ENCODE data around the gene TOMM20L. TPM values are rescaled to one million over a fixed set of nuclear protein-coding genes. Genes with fewer than 3 reads are reported as not detected.

Gene TOMM20L
- total and polyA plus RNA-seq, 2 of the 13 experiments (the other 11 are each of a cell fraction or from before 2014, with no cell fraction given): 0.46 TPM; not detected in 1

- no peak for TF ChIP-seq ATF4 (CRISPR knock-in tag; IDR thresholded peaks at IDR 0.05)
- no peak for TF ChIP-seq MYNN (CRISPR knock-in tag; IDR thresholded peaks at IDR 0.05; ENCODE audit: low read depth)
- 0 out of 2 replicates have a peak, but pooled peaks have one; percentile 35 for TF ChIP-seq THAP7 (CRISPR knock-in tag; IDR thresholded peaks at IDR 0.05)
- TF ChIP-seq SYNCRIP (IDR thresholded peaks at IDR 0.05; ENCODE audit: insufficient read depth, low read depth, low read length): no peak
- no peak for TF ChIP-seq ZHX2 (IDR thresholded peaks at IDR 0.05; ENCODE audit: low read depth)
- TF ChIP-seq ZHX2 (CRISPR knock-in tag; IDR thresholded peaks at IDR 0.05; ENCODE audit: borderline replicate concordance): no peak
- TF ChIP-seq FOSL2 (CRISPR knock-in tag; IDR thresholded peaks at IDR 0.05): peak; percentile 34; the same call in 1 of the 2 replicates
- no peak for TF ChIP-seq TFDP2 (CRISPR knock-in tag; IDR thresholded peaks at IDR 0.05)
- 0 out of 2 replicates have a peak, but pooled peaks have one; percentile 30 for TF ChIP-seq AHDC1 (CRISPR knock-in tag; IDR thresholded peaks at IDR 0.05; ENCODE audit: borderline replicate concordance)
- TF ChIP-seq HNF4G (IDR thresholded peaks at IDR 0.05; ENCODE audit: borderline replicate concordance, low read depth, low read length): no peak
- 0 out of 2 replicates have a peak, but pooled peaks have one; percentile 38 for TF ChIP-seq HNF4G (CRISPR knock-in tag; IDR thresholded peaks at IDR 0.05; ENCODE audit: borderline replicate concordance, low read depth)
- 0 out of 2 replicates have a peak, but pooled peaks have one; percentile 21 for TF ChIP-seq ERF (CRISPR knock-in tag; IDR thresholded peaks at IDR 0.05)
Measured at GRCh38 chr14:58395562-58395811, 243 bp upstream of the TOMM20L start (continued).

All from HepG2 (cell line).